Head of caudate nucleus (tissue), 42 donors: ENCODE measurements around the gene TEX51.

Experiments used
- DNase-seq, 42 donors: peaks; one replicate each; pipeline versions ENCODE4 v3.0.0 to v3.0.0-alpha.2; 2020 to 2021; ENCODE audit warnings: mixed read lengths in 7 of 42
- intact Hi-C: fragments of 100-400 bp; cut with DNase I; formaldehyde crosslinking; loops from one replicate; pipeline ENCODE4 v1.15.0; 2022

The TEX51 gene

GRCh38 chr2:126889071-126889470 lies 9.6 kb upstream of the TEX51 start:
- intact Hi-C loops: no loop called here
- DNase-seq: peak in 3 of 42 donors; percentile 19 to 25 (median 21)

GRCh38 chr2:126889496-126890135 lies 9.1 kb upstream of the TEX51 start:
- intact Hi-C loops: no loop called here
- DNase-seq: peak in 6 of 42 donors; percentile 0 to 32 (median 15)

DNA sequence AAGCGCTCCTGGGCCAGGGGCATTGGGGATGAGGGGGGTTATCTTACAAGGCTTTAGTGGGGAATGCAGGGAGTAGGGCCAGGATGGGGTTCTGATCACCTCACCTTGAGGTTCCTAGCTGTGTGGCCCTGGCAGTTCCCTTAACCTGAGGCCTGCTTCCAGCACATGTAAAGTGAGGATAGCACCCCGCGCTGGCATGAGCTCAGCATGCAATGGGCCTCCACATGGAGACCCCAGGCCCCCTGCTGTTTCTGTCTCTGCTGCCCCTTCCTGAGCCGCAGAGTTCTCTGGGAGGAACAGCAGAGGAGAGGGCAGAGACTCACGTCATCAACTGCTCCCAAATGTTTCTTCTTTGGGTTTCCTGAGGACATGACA lies 8.6 kb upstream of the TEX51 start:
- peak in 6 of 42 donors; percentile 2 to 18 (median 12) for DNase-seq
- intact Hi-C loops: no loop called here

GRCh38 chr2:126890551-126891450 lies 7.9 kb upstream of the TEX51 start:
- intact Hi-C loops: no loop called here
- peak in 8 of 42 donors; percentile 4 to 24 (median 8) for DNase-seq

- intact Hi-C loops: no loop called here
- DNase-seq: peak in 6 of 42 donors; percentile 1 to 31 (median 12)
Measured at GRCh38 chr2:126891681-126892500, 6.8 kb upstream of the TEX51 start.

DNA sequence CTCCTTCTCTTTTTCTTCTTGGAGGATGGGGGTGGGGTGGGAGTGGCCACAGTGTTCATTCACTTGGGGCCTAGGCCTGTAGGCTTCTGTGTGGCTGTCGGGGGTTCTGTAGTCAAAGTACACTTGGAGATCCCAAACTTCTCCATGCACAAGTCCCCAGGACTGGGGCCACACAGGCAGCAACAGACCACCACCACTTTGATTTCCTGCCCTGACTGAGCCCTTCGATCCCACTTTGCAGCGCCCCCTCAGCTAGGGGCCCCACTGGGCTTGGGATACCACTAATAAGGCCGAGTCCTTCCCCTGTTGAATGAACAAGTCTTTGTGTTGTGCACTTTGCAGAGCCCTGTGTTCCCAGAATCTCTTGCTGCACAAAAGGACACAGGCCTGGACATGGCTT lies 5.5 kb upstream of the TEX51 start:
- intact Hi-C loops: no loop called here
- DNase-seq: peak in 3 of 42 donors; percentile 2 to 18 (median 3)

DNA sequence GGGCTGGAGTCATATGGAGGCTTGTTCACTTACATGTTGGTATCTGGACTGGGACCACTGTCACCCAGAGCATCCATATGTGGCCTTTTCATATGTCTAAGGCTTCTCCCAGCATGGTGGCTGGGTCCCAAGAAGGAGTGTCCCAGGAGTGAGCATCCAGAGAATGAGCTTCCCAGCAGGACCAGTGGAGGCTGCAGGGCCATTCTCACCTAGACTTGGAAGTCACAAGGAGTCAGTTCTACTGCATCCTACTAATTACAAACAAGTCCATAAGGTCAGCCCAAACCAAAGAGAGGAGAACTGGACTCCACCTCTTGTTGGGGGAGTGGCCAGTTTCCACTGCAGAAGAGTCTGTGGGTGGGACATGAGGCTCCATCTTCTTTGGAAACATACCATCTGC lies 5.1 kb upstream of the TEX51 start:
- DNase-seq: peak in 3 of 42 donors; percentile 4 to 11 (median 9)
- intact Hi-C loops: no loop called here

DNA sequence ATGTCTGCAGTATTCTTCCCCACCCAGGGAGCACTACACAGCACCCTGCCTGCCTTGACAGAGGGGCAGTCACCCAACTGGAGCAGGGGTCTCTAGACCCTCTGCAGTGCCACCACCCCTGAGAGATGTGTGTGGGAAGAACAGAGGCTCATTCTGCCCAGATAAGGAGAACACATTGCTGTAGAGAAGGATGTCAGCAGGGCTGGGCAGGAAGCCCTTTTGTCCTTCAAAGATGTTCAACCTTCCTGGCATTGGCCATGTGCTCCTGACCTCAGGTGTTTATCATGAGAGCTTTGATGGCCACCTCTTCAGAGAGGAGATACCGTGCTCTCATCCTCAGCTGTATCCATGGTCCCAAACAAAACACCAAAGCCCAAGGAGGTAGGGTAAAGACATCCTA lies 4.6 kb upstream of the TEX51 start:
- intact Hi-C loops: no loop called here
- peak in 5 of 42 donors; percentile 5 to 11 (median 8) for DNase-seq

- DNase-seq: peak in 6 of 42 donors; percentile 4 to 29 (median 8)
- intact Hi-C loops: no loop called here
Measured at GRCh38 chr2:126894585-126895182, 4.0 kb upstream of the TEX51 start.

DNA sequence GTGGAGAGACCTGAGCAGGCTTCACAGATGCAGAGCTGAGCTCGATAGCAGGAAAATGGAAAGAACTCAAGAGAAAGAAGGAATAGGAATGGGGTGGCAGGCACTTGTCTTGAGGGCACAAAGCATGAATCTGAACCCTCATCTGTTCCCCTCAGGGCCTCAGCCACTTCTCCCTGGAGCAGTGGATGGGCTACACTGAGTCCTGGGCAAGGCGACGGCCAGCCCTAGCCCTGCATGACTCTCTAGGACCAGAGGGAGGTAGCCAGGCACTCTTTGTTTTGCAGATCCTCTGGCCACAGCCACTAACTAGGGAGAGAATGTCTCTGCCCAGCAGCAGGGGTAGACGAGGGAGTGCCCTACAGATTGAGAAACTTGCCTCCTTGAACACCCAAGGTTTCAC lies 3.4 kb upstream of the TEX51 start:
- intact Hi-C loops: no loop called here
- DNase-seq: peak in 6 of 42 donors; percentile 2 to 23 (median 14)

GRCh38 chr2:126896471-126896870 lies 2.2 kb upstream of the TEX51 start:
- intact Hi-C loops: no loop called here
- peak in 3 of 42 donors; percentile 0 to 25 (median 16) for DNase-seq

GRCh38 chr2:126899616-126900185 lies 1.0 kb downstream of the TEX51 start:
- DNase-seq: peak in 2 of 42 donors; percentile 1 to 10
- intact Hi-C loops: no loop called here

GRCh38 chr2:126900646-126901319 lies 2.1 kb downstream of the TEX51 start:
- intact Hi-C loops: no loop called here
- peak in 6 of 42 donors; percentile 1 to 19 (median 6) for DNase-seq

DNA sequence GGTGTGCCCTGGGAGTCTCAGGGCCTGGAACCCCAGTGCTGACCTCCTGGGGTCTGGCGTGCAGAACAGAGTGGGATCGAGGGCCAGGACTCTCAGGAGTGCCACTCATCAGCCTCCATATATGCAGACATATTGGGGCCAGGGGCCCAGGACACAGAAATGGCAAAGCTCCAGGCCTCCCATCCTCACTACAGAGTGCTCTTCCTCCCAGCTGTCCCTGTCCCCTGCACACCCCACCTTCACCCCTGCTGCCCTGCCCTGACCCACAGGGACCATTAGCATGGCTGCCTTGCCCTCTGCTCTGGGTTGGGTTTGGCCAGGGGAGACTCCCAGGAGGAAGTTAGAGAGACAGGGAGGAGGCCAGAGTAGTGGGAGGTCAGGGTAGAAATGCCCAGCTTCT lies 2.8 kb downstream of the TEX51 start:
- peak in 7 of 42 donors; percentile 1 to 18 (median 3) for DNase-seq
- intact Hi-C loops: no loop called here

DNA sequence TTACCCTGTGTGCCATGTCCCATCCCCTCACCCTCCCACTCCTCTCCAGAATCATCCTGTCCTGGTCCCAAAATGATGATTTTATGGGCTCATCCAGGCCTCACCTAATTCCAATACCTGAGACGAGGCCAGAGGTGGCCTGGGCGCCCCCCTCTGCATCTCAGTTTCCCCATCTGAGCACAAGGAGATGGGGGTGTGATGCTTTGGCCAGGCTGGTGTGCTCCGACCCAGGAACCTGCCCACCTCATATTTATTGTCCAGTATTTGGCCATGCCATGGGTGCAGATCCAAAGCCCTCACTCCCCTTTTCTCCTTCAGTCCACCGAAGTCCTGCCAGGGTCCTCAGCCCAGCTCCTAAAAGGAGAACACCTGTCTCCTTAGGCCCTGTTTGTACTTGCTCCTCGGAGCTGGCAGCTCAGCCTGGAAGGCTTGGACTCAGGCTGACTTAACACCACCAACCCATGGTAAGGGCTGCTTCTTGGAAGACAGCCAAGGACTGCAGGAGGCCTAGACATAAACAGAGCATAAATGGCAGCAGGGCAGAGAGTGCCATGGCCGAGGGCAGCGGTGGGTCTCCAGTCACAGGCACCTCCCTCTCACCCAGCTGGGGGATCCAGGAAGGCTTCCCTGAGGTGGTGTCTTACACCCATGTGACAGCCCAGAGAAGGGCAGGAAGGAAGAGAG lies 3.6 kb downstream of the TEX51 start:
- peak in 6 of 42 donors; percentile 1 to 19 (median 6) for DNase-seq
- intact Hi-C loops: no loop called here

- intact Hi-C loops: no loop called here
- peak in 7 of 42 donors; percentile 2 to 34 (median 12) for DNase-seq
Measured at GRCh38 chr2:126902859-126903258, 4.2 kb downstream of the TEX51 start.

DNA sequence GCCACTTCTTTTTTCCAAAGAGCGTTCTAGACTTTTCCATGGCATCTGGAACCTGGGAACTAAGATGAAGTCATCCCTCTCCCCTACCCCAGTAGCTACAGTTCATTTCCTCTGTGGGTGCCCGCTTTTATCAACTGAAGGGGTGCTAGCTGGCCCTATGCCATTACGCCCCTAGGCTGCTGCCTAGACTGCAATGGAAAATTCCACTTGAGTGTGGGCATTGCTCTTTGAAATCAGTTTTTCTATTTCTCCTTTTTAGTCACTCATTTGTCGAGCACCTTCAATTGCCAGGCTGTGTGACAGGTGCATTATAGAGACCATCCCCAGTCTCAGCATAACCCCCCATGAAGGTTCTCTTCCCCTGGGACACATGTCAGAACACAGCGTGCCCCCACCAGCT lies 7.3 kb downstream of the TEX51 start:
- intact Hi-C loops: no loop called here
- peak in 4 of 42 donors; percentile 3 to 25 (median 13) for DNase-seq
